ENCODE results near the gene PDE6G.

The PDE6G gene

GRCh38 chr17:81656835-81657234, 493 bp upstream of the PDE6G start:
- no peak for DNase-seq

- no peak for DNase-seq
These were observed 794 bp downstream of the PDE6G start for GRCh38 chr17:81655378-81656117.

- no peak for DNase-seq
These were observed 3.2 kb downstream of the PDE6G start for GRCh38 chr17:81652906-81653771.

- no peak for DNase-seq
These were observed 4.7 kb downstream of the PDE6G start for GRCh38 chr17:81651692-81652091.

GRCh38 chr17:81650951-81651350, 5.4 kb downstream of the PDE6G start:
- no peak for DNase-seq

GRCh38 chr17:81648707-81649085, 7.6 kb downstream of the PDE6G start:
- no peak for DNase-seq

- DNase-seq: no peak
These were observed 8.2 kb downstream of the PDE6G start for GRCh38 chr17:81648013-81648706.

- DNase-seq: no peak
These were observed 8.7 kb downstream of the PDE6G start for GRCh38 chr17:81647640-81648012.

GRCh38 chr17:81646869-81647600, 9.3 kb downstream of the PDE6G start:
- no peak for DNase-seq

- DNase-seq: no peak
These were observed 11.1 kb downstream of the PDE6G start for GRCh38 chr17:81644976-81645952.

GRCh38 chr17:81644496-81644895, 11.8 kb downstream of the PDE6G start:
- no peak for DNase-seq

GRCh38 chr17:81641825-81642489, 14.4 kb downstream of the PDE6G start:
- no peak for DNase-seq

- no peak for DNase-seq
These were observed 16.3 kb downstream of the PDE6G start for GRCh38 chr17:81640011-81640410.

GRCh38 chr17:81638683-81639082, 17.7 kb downstream of the PDE6G start:
- DNase-seq: no peak

- DNase-seq: peak; percentile 89
These were observed 19.6 kb downstream of the PDE6G start, which contains the start of the genes NPLOC4 and TSPAN10 for GRCh38 chr17:81636505-81637288. Gene NPLOC4, minus strand, starts transcription at chr17:81637112. Its CDS starts 182 bp downstream, at chr17:81636930. Gene TSPAN10, plus strand, starts transcription at chr17:81637196. Its CDS starts 5,217 bp downstream, at chr17:81642413.

GRCh38 chr17:81635973-81636504, 20.3 kb downstream of the PDE6G start:
- DNase-seq: peak; percentile 18

- no peak for DNase-seq
These were observed 20.9 kb downstream of the PDE6G start for GRCh38 chr17:81635431-81635830.

- DNase-seq: no peak
These were observed 24.9 kb downstream of the PDE6G start for GRCh38 chr17:81631482-81631881.

GRCh38 chr17:81630274-81630673, 26.1 kb downstream of the PDE6G start:
- no peak for DNase-seq
